Measurements from ENCODE around the gene CYB561D2.
A peak's percentile ranks its signal among the peaks of the same experiment; 100 is the strongest.

The CYB561D2 gene

GRCh38 chr3:50342813-50343633 lies 7.6 kb upstream of the CYB561D2 start:
- no peak for DNase-seq

- no peak for DNase-seq
Measured at GRCh38 chr3:50345008-50345407, 5.7 kb upstream of the CYB561D2 start.

- DNase-seq, result no peak
Measured at GRCh38 chr3:50345586-50346234, 5.0 kb upstream of the CYB561D2 start, which contains the start of gene ZMYND10. ZMYND10 (minus strand) TSS chr3:50345732; CDS start chr3:50345579, 153 bp downstream.

- DNase-seq, result peak; percentile 77
Measured at GRCh38 chr3:50347187-50347813, 3.4 kb upstream of the CYB561D2 start.

- no peak for DNase-seq
Measured at GRCh38 chr3:50350213-50350526, 492 bp upstream of the CYB561D2 start.

- no peak for DNase-seq
Measured at GRCh38 chr3:50351323-50351697, 648 bp downstream of the CYB561D2 start.

GRCh38 chr3:50352781-50353180 lies 2.1 kb downstream of the CYB561D2 start:
- DNase-seq, result no peak

- no peak for DNase-seq
Measured at GRCh38 chr3:50353245-50354004, 2.8 kb downstream of the CYB561D2 start.

- no peak for DNase-seq
Measured at GRCh38 chr3:50354186-50354764, 3.6 kb downstream of the CYB561D2 start.

GRCh38 chr3:50354850-50355249 lies 4.2 kb downstream of the CYB561D2 start:
- no peak for DNase-seq

- no peak for DNase-seq
Measured at GRCh38 chr3:50355829-50356552, 5.3 kb downstream of the CYB561D2 start.

GRCh38 chr3:50356553-50356952 lies 5.9 kb downstream of the CYB561D2 start:
- no peak for DNase-seq

- no peak for DNase-seq
Measured at GRCh38 chr3:50357481-50357880, 6.8 kb downstream of the CYB561D2 start.

- DNase-seq, result no peak
Measured at GRCh38 chr3:50358355-50358910, 7.8 kb downstream of the CYB561D2 start.

GRCh38 chr3:50358911-50359759 lies 8.5 kb downstream of the CYB561D2 start, which contains the start of gene TMEM115:
TMEM115 (minus strand) TSS chr3:50359521; CDS start chr3:50359063, 458 bp downstream.
- DNase-seq, result peak; percentile 98

GRCh38 chr3:50359760-50360110 lies 9.1 kb downstream of the CYB561D2 start:
- DNase-seq, result no peak

GRCh38 chr3:50364573-50365079 lies 14.0 kb downstream of the CYB561D2 start:
- DNase-seq, result no peak

- peak; percentile 93 for DNase-seq
Measured at GRCh38 chr3:50365080-50365841, 14.6 kb downstream of the CYB561D2 start.

GRCh38 chr3:50365842-50366220 lies 15.2 kb downstream of the CYB561D2 start:
- no peak for DNase-seq

Measured in 8988T (cell line).